H1 (cell line): ENCODE data around the gene TEDDM1. TPM values are rescaled to one million over a fixed set of nuclear protein-coding genes. Genes with fewer than 3 reads are reported as not detected.

ENCODE experiments used
- CTCF ChIA-PET: fragments of 300-600 bp; sonication (Branson Sonifier 250); formaldehyde crosslinking; loops from one replicate; lab custom pipeline; 2021; ENCODE audit not compliant: partially characterized antibody; lab: Charles Lee
- POLR2A ChIA-PET: fragments of 300-600 bp; sonication (Branson Sonifier 250); formaldehyde crosslinking; loops from one replicate; lab custom pipeline; 2021; ENCODE audit warnings: inconsistent platforms; ENCODE audit not compliant: partially characterized antibody; lab: Charles Lee
- DNase-seq, 2 experiments: peaks; one replicate each; pipeline versions ENCODE4 v3.0.0 to v3.0.0-alpha.2; 2010 to 2022; ENCODE audit warnings: low spot score in 2 of 2, low read depth in 1 of 2, mixed read lengths in 1 of 2
- FAIRE-seq: peaks from 2 replicates; lab custom pipeline; 2011; peaks lifted over from hg19 to GRCh38; lab: Jason Lieb, UNC
- H2AFZ ChIP-seq: 2 replicates; pipeline ENCODE4 v1.8.1; 2012; ENCODE audit warnings: low read length, inconsistent platforms
- H2AK5ac ChIP-seq: 2 replicates; pipeline ENCODE4 v1.6.1; 2013; ENCODE audit warnings: low read depth, low read length
- H2BK120ac ChIP-seq: replicated peaks from 2 replicates; pipeline ENCODE3; 2013; ENCODE audit warnings: low read depth, low read length, inconsistent platforms
- H2BK12ac ChIP-seq: 2 replicates; pipeline ENCODE4 v1.6.1; 2013; ENCODE audit warnings: low read depth, low read length
- H2BK15ac ChIP-seq: 2 replicates; pipeline ENCODE4 v1.6.1; 2013; ENCODE audit warnings: low read length
- H2BK20ac ChIP-seq: 2 replicates; pipeline ENCODE4 v1.6.1; 2013; ENCODE audit warnings: low read length
- H2BK5ac ChIP-seq: 2 replicates; pipeline ENCODE4 v1.6.1; 2013; ENCODE audit warnings: low read depth, low read length
- H3K14ac ChIP-seq: 2 replicates; pipeline ENCODE4 v1.6.1; 2013; ENCODE audit warnings: inconsistent platforms; ENCODE audit not compliant: insufficient read length
- H3K18ac ChIP-seq: 2 replicates; pipeline ENCODE4 v1.6.1; 2013; ENCODE audit warnings: low read length; ENCODE audit errors: extremely low read depth
- H3K23ac ChIP-seq: 2 replicates; pipeline ENCODE4 v1.6.1; 2013; ENCODE audit warnings: inconsistent platforms; ENCODE audit not compliant: insufficient read length
- H3K23me2 ChIP-seq: 2 replicates; pipeline ENCODE4 v1.6.1; 2013; ENCODE audit warnings: low read depth, low read length
- H3K27ac ChIP-seq: 2 replicates; pipeline ENCODE4 v1.6.1; 2011; ENCODE audit warnings: low read depth, low read length, inconsistent platforms
- H3K27me3 ChIP-seq, 4 experiments: replicated peaks in 1 of 4; 1 replicate in 1 of 4; 2 replicates in 3 of 4; pipeline versions ENCODE4 v1.6.1 to v1.8.1; 2011 to 2013; ENCODE audit warnings: low read length in 3 of 4, mild to moderate bottlenecking in 3 of 4, inconsistent platforms in 2 of 4, mixed read lengths in 2 of 4, moderate library complexity in 1 of 4; ENCODE audit not compliant: control insufficient read depth in 3 of 4, insufficient read depth in 3 of 4; ENCODE audit errors: extremely low read depth in 1 of 4
- H3K36me3 ChIP-seq, 4 experiments: 2 replicates each; pipeline versions ENCODE4 v1.6.1 to v1.8.1; 2011 to 2013; ENCODE audit warnings: mild to moderate bottlenecking in 4 of 4, low read length in 3 of 4, moderate library complexity in 2 of 4, control low read depth in 1 of 4, inconsistent platforms in 1 of 4; ENCODE audit not compliant: insufficient read depth in 4 of 4, control insufficient read depth in 2 of 4
- H3K4ac ChIP-seq: replicated peaks from 2 replicates; pipeline ENCODE3; 2013; ENCODE audit warnings: low read length, low read depth, mixed read lengths, inconsistent platforms; ENCODE audit not compliant: insufficient read length
- H3K4me1 ChIP-seq, 4 experiments: replicated peaks in 1 of 4; 1 replicate in 1 of 4; 2 replicates in 3 of 4; pipeline versions ENCODE4 v1.6.1 to v1.8.1; 2011 to 2013; ENCODE audit warnings: low read length in 3 of 4, inconsistent platforms in 2 of 4, mixed read lengths in 1 of 4; ENCODE audit not compliant: insufficient read depth in 4 of 4, control insufficient read depth in 3 of 4
- H3K4me2 ChIP-seq, 2 experiments: 2 replicates each; pipeline versions ENCODE4 v1.6.1 to v1.8.1; 2011 to 2013; ENCODE audit warnings: low read depth in 2 of 2, low read length in 2 of 2, control low read depth in 1 of 2, inconsistent platforms in 1 of 2, mild to moderate bottlenecking in 1 of 2; ENCODE audit not compliant: insufficient read depth in 1 of 2
- H3K4me3 ChIP-seq, 4 experiments: fragments of 200-600, 300-600 bp in 1 of 4; sonication (generic), shearing (Covaris generic), sonication (Bioruptor Twin) in 1 of 4; 2 replicates each; pipeline versions ENCODE4 v1.5.1 to v1.8.1; 2011 to 2016; ENCODE audit warnings: low read length in 4 of 4, low read depth in 3 of 4, control low read depth in 2 of 4, inconsistent platforms in 2 of 4, mild to moderate bottlenecking in 2 of 4, mixed read lengths in 1 of 4, moderate library complexity in 1 of 4; ENCODE audit not compliant: insufficient read depth in 2 of 4; ENCODE audit errors: extremely low read depth in 1 of 4
- H3K56ac ChIP-seq: replicated peaks from 2 replicates; pipeline ENCODE3; 2013; ENCODE audit warnings: low read depth, mild to moderate bottlenecking, mixed read lengths, low read length, inconsistent platforms; ENCODE audit not compliant: insufficient read length
- H3K79me1 ChIP-seq: 2 replicates; pipeline ENCODE4 v1.6.1; 2013; ENCODE audit warnings: low read depth, low read length, control low read depth
- H3K79me2 ChIP-seq, 2 experiments: 2 replicates each; pipeline versions ENCODE4 v1.6.1 to v1.8.1; 2012 to 2013; ENCODE audit warnings: low read length in 2 of 2, mild to moderate bottlenecking in 2 of 2, inconsistent platforms in 1 of 2; ENCODE audit not compliant: insufficient read depth in 2 of 2, control insufficient read depth in 1 of 2
- H3K9ac ChIP-seq, 4 experiments: replicated peaks in 1 of 4; 1 replicate in 1 of 4; 2 replicates in 3 of 4; pipeline versions ENCODE4 v1.6.1 to v1.8.1; 2011 to 2013; ENCODE audit warnings: low read depth in 3 of 4, low read length in 3 of 4, control low read depth in 2 of 4, mild to moderate bottlenecking in 2 of 4, moderate library complexity in 2 of 4, inconsistent platforms in 1 of 4; ENCODE audit errors: extremely low read depth in 1 of 4
- H3K9me3 ChIP-seq, 2 experiments: 2 replicates each; pipeline versions ENCODE4 v1.6.1 to v1.8.1; 2012 to 2013; ENCODE audit warnings: mild to moderate bottlenecking in 2 of 2, moderate library complexity in 2 of 2, control low read depth in 1 of 2, inconsistent platforms in 1 of 2, low read depth in 1 of 2, low read length in 1 of 2, mixed read lengths in 1 of 2; ENCODE audit not compliant: insufficient read depth in 2 of 2
- H4K20me1 ChIP-seq, 2 experiments: replicated peaks in 1 of 2; 2 replicates each; pipeline versions ENCODE3 to v1.8.1; 2011 to 2013; ENCODE audit warnings: inconsistent platforms in 2 of 2, low read length in 2 of 2, mild to moderate bottlenecking in 1 of 2; ENCODE audit not compliant: insufficient read depth in 2 of 2, control insufficient read depth in 1 of 2
- H4K5ac ChIP-seq: 2 replicates; pipeline ENCODE4 v1.6.1; 2013; ENCODE audit warnings: low read length, low read depth, mixed read lengths, inconsistent platforms; ENCODE audit not compliant: insufficient read length
- H4K8ac ChIP-seq: 2 replicates; pipeline ENCODE4 v1.8.0; 2013; ENCODE audit warnings: mild to moderate bottlenecking, moderate library complexity, low read length, inconsistent platforms; ENCODE audit not compliant: insufficient read depth; ENCODE audit errors: extremely low read depth
- H4K91ac ChIP-seq: replicated peaks from 2 replicates; pipeline ENCODE3; 2013; ENCODE audit warnings: low read length, mixed read lengths, inconsistent platforms; ENCODE audit not compliant: insufficient read length
- EGR1 ChIP-seq: IDR thresholded peaks from 2 replicates; pipeline ENCODE4 v1.6.1; 2011; ENCODE audit warnings: low read depth, low read length, borderline replicate concordance
- SIX5 ChIP-seq: IDR thresholded peaks from 2 replicates; pipeline ENCODE4 v1.6.1; 2011; ENCODE audit warnings: mild to moderate bottlenecking, low read depth, low read length
- WGBS, 2 experiments: shearing (Covaris generic) in 1 of 2; methylation state at CpG; one replicate each; pipeline versions ENCODE4 v1.1.6 to v1.1.7; 2013 to 2015; ENCODE audit warnings: low lambda C conversion rate in 2 of 2, mixed read lengths in 2 of 2, inconsistent platforms in 1 of 2, low coverage in 1 of 2, missing lambda C conversion rate in 1 of 2; ENCODE audit not compliant: insufficient replicate concordance in 2 of 2, insufficient coverage in 1 of 2, insufficient read length in 1 of 2; ENCODE audit errors: extremely low coverage in 1 of 2, missing lambda C conversion rate in 1 of 2; 5-methylcytosine and 5-hydroxymethylcytosine counted together
- polyA plus RNA-seq, 7 experiments: library from polyadenylated mRNA; depleted of rRNA in 3 of 7; stranded (reverse) in 5 of 7; unstranded in 2 of 7; fragments of >200 nt in 5 of 7; fragments of 200-250 nt in 2 of 7; gene quantifications; 1 replicate in 5 of 7; 2 replicates in 1 of 7; 4 replicates in 1 of 7; pipeline versions ENCODE4 v1.2.1 to v1.2.3, GENCODE V29; 2011 to 2013; ENCODE audit warnings: missing spikeins in 2 of 7, mixed read lengths in 2 of 7
- total RNA-seq: library from RNA; stranded (reverse); fragmentation: NEBNext Ultra II Directional; extraction: Animal tissue kit (Norgen Biotek cat#: 25700); gene quantifications from 2 replicates; pipeline ENCODE4 v1.2.1, GENCODE V29; 2021

TEDDM1 gene
- total and polyA plus RNA-seq, 2 of the 8 experiments (the other 6 are each of a cell fraction or from before 2014, with no cell fraction given): not detected

DNA sequence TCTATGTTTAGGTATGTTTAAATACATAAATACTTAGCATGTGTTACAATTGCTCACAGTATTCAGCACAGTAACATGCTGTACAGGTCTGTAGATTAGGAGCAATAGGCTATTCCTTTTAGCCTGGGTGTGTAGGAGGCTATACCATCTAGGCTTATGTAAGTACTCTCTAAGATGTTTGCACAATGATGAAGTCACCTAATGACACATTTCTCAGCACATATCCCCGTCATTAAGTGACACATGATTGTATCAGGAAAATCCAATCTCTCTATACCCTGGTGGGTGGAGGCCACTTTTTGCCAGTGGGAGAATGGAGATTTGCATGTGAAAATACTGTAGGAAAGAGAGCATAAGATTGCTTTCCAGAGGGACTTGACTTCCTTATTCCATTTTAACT is 5.5 kb upstream of the TEDDM1 start:
- Histone ChIP-seq H3K56ac (no peak overlapping the region), H3K79me1 (no peaks in the 10 kb centered on the region), H4K5ac (no peak overlapping the region), H2BK15ac (no peak overlapping the region), H3K23ac (no peak overlapping the region), H3K4ac (no peak overlapping the region), H3K27me3 (no peaks in the 10 kb centered on the region), H3K79me2 (no peaks in the 10 kb centered on the region), H3K36me3 (no peaks in the 10 kb centered on the region), H2BK20ac (no peak overlapping the region), H3K4me2 (no peak overlapping the region), H3K27ac (no peak overlapping the region), H2BK12ac (no peak overlapping the region), H3K4me1 (peaks cover 0 to 5% (median 0%) of the 10 kb centered on the region in 4 experiments; a peak in 1 of 7 replicates), H3K9me3 (no peaks in the 10 kb centered on the region), H3K4me3 (no peak overlapping the region), H2AFZ (no peak overlapping the region), H3K14ac (no peak overlapping the region), H4K91ac (no peak overlapping the region), H2BK120ac (no peak overlapping the region), H3K9ac (no peak overlapping the region), H3K23me2 (no peaks in the 10 kb centered on the region), H2AK5ac (no peak overlapping the region), H4K8ac (no peak overlapping the region), H2BK5ac (no peak overlapping the region), H4K20me1 (no peaks in the 10 kb centered on the region), H3K18ac (no peak overlapping the region)
- DNase-seq (no peak), FAIRE-seq (no peak)
- WGBS, 2 experiments: 88% methylated on average over 1 of the region's 1 CpG; no CpG with 5 or more reads in 1 of the 2 experiments
- ChIA-PET CTCF (interaction anchor here (0.6 to 4.0 kb wide), 10 partner anchors 9 to 325 kb away, joined by 3 to 17 read pairs (median 4); no protein-coding TSS in a partner anchor), POLR2A (interaction anchor here (1.2 kb wide), 1 partner anchor 12 kb away, joined by 4 read pairs; no protein-coding TSS in a partner anchor)
- TF ChIP-seq EGR1 (no peak), SIX5 (no peak)
